ENCODE results near the gene ITIH5. TPM values are rescaled to one million over a fixed set of nuclear protein-coding genes. Genes with fewer than 3 reads are reported as not detected.
"Not testable (repeated sequence)": the region's sequence is repeated elsewhere in the genome, so short reads cannot be mapped to it uniquely, and the experiment has no call there.

ITIH5 gene
- total RNA-seq, 2 donors from 2014 or later, result 15.9 to 74.5 TPM

DNA sequence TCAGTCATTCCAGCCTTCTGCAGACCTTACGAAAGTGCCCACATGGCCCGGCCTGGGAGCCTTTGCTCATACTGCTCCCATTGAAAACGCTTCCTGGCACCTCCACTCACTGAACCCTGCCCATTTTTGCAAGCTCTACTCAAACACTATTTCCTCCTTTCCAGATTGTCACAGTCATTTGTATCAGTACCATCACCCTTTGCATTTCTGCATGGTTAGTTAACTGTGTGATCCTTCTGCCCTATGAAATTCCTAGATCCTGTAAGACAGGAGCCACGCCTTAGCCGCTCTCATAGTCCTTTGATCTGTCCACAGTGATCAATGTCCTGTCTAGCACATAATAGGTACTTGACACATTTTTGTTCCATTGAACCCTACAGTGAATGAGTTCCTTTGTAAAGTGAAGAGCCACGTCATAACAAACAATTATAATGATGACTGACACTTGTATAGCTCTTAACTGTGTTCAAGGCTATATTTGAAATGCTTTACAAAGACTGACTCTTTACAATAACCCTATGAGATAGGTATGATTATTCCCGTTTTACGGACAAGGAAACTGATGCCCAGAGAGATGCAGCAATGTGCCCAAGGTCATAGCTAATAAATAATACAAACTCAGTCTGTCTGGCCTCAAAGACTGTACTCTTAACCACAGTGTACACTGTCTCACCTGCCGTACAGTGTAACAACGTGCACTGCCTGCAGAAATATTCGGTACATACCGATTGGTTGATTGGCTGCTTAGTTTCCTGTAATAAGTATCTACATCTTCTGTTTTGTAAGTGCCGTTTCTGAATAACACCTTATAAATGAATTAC lies 19.8 kb upstream of the ITIH5 start:
- TF ChIP-seq, protein P1, sequence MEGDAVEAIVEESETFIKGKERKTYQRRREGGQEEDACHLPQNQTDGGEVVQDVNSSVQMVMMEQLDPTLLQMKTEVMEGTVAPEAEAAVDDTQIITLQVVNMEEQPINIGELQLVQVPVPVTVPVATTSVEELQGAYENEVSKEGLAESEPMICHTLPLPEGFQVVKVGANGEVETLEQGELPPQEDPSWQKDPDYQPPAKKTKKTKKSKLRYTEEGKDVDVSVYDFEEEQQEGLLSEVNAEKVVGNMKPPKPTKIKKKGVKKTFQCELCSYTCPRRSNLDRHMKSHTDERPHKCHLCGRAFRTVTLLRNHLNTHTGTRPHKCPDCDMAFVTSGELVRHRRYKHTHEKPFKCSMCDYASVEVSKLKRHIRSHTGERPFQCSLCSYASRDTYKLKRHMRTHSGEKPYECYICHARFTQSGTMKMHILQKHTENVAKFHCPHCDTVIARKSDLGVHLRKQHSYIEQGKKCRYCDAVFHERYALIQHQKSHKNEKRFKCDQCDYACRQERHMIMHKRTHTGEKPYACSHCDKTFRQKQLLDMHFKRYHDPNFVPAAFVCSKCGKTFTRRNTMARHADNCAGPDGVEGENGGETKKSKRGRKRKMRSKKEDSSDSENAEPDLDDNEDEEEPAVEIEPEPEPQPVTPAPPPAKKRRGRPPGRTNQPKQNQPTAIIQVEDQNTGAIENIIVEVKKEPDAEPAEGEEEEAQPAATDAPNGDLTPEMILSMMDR (IDR thresholded peaks at IDR 0.05), result no peak
- peaks cover 3% of the 10 kb centered on the region for H3K9me3 ChIP-seq
- no peak overlapping the region for H3K4me3 ChIP-seq
- no peaks in the 10 kb centered on the region for H3K4me1 ChIP-seq (ENCODE audit: control insufficient read depth in 1 of 2, low read depth in 2 of 2)
- no peaks in the 10 kb centered on the region for H3K36me3 ChIP-seq
- ATAC-seq (ENCODE audit: insufficient number of reproducible peaks, low FRiP score, low read depth) (no peak), DNase-seq (ENCODE audit: low spot score) (no peak)
- no peaks in the 10 kb centered on the region for H3K27me3 ChIP-seq (replicated peaks; ENCODE audit: insufficient read depth)
- no peak overlapping the region for H3K27ac ChIP-seq

DNA sequence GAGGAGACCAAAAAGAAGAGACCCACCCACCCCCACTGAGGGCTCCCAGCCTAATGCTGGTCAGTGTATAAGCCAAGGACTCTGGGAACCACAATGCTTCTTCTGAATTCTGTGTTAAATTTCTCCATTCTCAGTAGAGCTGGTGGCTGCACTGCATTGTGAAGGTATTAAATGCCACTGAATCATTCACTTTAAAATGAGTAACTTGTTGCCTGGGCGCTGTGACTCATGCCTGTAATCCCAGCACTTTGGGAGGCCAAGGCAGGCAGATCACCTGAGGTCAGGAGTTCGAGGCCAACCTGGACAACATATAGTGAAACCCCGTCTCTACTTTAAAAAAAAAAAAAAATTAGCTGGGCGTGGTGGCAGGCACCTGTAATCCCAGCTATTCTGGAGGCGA lies 13.3 kb upstream of the ITIH5 start:
- not testable (repeated sequence) for H3K4me1 ChIP-seq (ENCODE audit: control insufficient read depth in 1 of 2, low read depth in 2 of 2); H3K36me3 ChIP-seq; H3K4me3 ChIP-seq; ATAC-seq (ENCODE audit: insufficient number of reproducible peaks, low FRiP score, low read depth); H3K9me3 ChIP-seq; H3K27ac ChIP-seq; H3K27me3 ChIP-seq (replicated peaks; ENCODE audit: insufficient read depth); DNase-seq (ENCODE audit: low spot score)

DNA sequence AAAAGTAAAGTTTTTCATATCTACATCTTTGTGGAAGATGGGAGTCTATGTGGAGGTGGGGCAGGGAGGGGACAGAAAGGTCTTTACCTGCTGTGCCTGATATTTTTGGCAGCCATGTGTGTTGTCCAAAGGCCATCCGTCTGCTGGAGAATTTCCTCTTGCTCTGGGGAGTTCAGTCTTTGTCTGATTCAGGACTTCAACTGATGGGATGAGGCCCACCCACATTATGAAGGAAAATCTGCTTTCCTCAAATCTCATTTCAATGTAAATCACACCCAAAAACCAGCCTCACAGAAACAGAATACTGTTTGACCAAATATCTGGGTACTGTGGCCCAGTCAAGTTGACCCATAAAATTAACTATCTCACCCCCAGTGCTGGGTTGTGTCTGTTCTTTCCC lies 12.5 kb upstream of the ITIH5 start:
- no peak overlapping the region for H3K4me3 ChIP-seq
- no peak overlapping the region for H3K27ac ChIP-seq
- no peaks in the 10 kb centered on the region for H3K27me3 ChIP-seq (replicated peaks; ENCODE audit: insufficient read depth)
- no peaks in the 10 kb centered on the region for H3K9me3 ChIP-seq
- TF ChIP-seq, protein P1 (IDR thresholded peaks at IDR 0.05), result no peak
- no peak for DNase-seq (ENCODE audit: low spot score)
- H3K4me1 ChIP-seq (ENCODE audit: control insufficient read depth in 1 of 2, low read depth in 2 of 2), result no peaks in the 10 kb centered on the region
- ATAC-seq (ENCODE audit: insufficient number of reproducible peaks, low FRiP score, low read depth), result no peak
- H3K36me3 ChIP-seq, result no peaks in the 10 kb centered on the region

DNA sequence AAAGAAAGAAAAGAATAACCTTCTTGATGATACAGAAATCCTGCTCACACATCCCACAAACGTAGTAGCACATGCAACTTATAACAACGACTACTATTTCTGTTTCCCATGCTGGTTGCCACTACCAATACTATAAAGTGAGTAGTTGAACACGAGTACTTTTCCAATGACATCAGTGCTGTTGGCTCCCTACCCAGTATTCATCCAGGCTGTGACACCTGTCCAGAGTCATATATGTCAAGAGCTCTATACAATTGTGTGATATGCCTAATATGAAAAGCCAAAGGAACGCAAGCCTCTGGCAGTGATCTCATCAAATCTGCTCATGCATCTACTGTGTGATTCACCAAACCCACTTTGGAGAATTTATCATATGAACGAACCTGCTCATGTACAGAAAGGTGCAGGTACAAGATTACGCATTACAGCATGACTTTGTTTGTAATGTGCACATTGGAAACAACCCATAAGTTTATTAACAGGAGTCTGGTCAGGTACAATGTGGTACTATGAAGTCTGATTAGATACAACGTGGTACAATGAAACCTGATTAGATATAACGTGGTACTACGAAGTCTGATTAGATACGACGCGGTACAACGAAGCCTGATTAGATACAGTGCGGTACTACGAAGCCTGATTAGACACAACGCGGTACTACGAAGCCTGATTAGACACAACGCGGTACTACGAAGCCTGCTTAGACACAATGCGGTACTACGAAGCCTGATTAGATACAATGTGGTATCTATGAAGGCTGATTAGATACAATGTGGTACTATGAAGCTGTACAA lies 5.8 kb upstream of the ITIH5 start:
- ATAC-seq (ENCODE audit: insufficient number of reproducible peaks, low FRiP score, low read depth) (no peak), DNase-seq (ENCODE audit: low spot score) (no peak)
- Histone ChIP-seq H3K27me3 (replicated peaks; ENCODE audit: insufficient read depth) (no peaks in the 10 kb centered on the region), H3K4me3 (no peak overlapping the region), H3K4me1 (ENCODE audit: control insufficient read depth in 1 of 2, low read depth in 2 of 2) (no peaks in the 10 kb centered on the region), H3K9me3 (no peaks in the 10 kb centered on the region), H3K27ac (no peak overlapping the region), H3K36me3 (no peaks in the 10 kb centered on the region)
- TF ChIP-seq, protein P1 (IDR thresholded peaks at IDR 0.05), result no peak

DNA sequence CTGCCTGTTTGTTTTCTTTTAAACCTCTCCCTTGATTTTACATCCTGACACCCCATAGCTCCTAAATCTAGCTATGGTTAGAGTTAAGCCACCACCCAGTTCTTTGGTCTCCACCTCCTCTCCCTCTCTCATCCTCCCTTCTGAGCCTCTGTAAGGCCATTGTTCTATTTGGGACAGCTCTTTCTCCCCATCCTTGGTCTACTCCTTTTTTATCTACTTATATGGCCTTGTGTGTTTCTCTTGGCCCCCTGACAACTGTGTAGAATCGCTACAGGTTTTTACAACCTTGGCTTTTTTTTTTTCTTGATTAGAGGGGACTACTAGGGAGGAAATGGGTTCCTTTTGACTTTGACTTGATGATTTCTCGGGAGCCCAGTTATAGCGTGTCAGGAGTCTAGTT lies 3.4 kb upstream of the ITIH5 start:
- H3K4me3 ChIP-seq, result no peak overlapping the region
- H3K9me3 ChIP-seq, result no peaks in the 10 kb centered on the region
- TF ChIP-seq, protein P1 (IDR thresholded peaks at IDR 0.05), result no peak
- DNase-seq (ENCODE audit: low spot score), result no peak
- ATAC-seq (ENCODE audit: insufficient number of reproducible peaks, low FRiP score, low read depth), result no peak
- H3K4me1 ChIP-seq (ENCODE audit: control insufficient read depth in 1 of 2, low read depth in 2 of 2), result peaks cover 4 to 10% of the 10 kb centered on the region in 2 donors
- no peaks in the 10 kb centered on the region for H3K27me3 ChIP-seq (replicated peaks; ENCODE audit: insufficient read depth)
- no peak overlapping the region for H3K27ac ChIP-seq
- no peaks in the 10 kb centered on the region for H3K36me3 ChIP-seq

All from thoracic aorta (tissue), 2 donors.